Daoy (cell line): ENCODE data around the gene NDEL1. TPM values are rescaled to one million over a fixed set of nuclear protein-coding genes. Genes with fewer than 3 reads are reported as not detected.

Source experiments
- DNase-seq: peaks from one replicate; pipeline ENCODE4 v3.0.0-alpha.2; 2015; ENCODE audit warnings: low read depth
- total RNA-seq: library from RNA; depleted of rRNA; stranded (reverse); fragments of >200 nt; shearing (Covaris generic); gene quantifications from 2 replicates; pipeline ENCODE4 v1.2.3, GENCODE V29; 2014

Gene NDEL1
- total RNA-seq, 1 experiment from 2014 or later = 20.7 TPM

GRCh38 chr17:8413938-8414337 is 21.7 kb upstream of the NDEL1 start:
- DNase-seq = no peak

GRCh38 chr17:8417806-8418205 is 17.9 kb upstream of the NDEL1 start:
- DNase-seq = no peak

GRCh38 chr17:8418471-8418870 is 17.2 kb upstream of the NDEL1 start:
- no peak for DNase-seq

GRCh38 chr17:8419305-8419704 is 16.4 kb upstream of the NDEL1 start:
- DNase-seq = no peak

- DNase-seq = no peak
Observed at GRCh38 chr17:8420041-8420934, 15.4 kb upstream of the NDEL1 start.

GRCh38 chr17:8421571-8421970 is 14.1 kb upstream of the NDEL1 start:
- no peak for DNase-seq

- DNase-seq = no peak
Observed at GRCh38 chr17:8426094-8426720, 9.5 kb upstream of the NDEL1 start.

GRCh38 chr17:8426802-8427201 is 8.9 kb upstream of the NDEL1 start:
- DNase-seq = no peak

- peak; percentile 88 for DNase-seq
Observed at GRCh38 chr17:8430966-8431365, 4.7 kb upstream of the NDEL1 start.

GRCh38 chr17:8436169-8436843 is 622 bp downstream of the NDEL1 start:
- peak; percentile 56 for DNase-seq

- no peak for DNase-seq
Observed at GRCh38 chr17:8436844-8437171, 1.1 kb downstream of the NDEL1 start.

- no peak for DNase-seq
Observed at GRCh38 chr17:8438441-8438840, 2.8 kb downstream of the NDEL1 start.

GRCh38 chr17:8439681-8440080 is 4.0 kb downstream of the NDEL1 start:
- DNase-seq = no peak

- no peak for DNase-seq
Observed at GRCh38 chr17:8441690-8442089, 6.0 kb downstream of the NDEL1 start.

- no peak for DNase-seq
Observed at GRCh38 chr17:8442310-8442709, 6.6 kb downstream of the NDEL1 start.

GRCh38 chr17:8443756-8444155 is 8.1 kb downstream of the NDEL1 start:
- DNase-seq = no peak

- no peak for DNase-seq
Observed at GRCh38 chr17:8444494-8444893, 8.8 kb downstream of the NDEL1 start.

- no peak for DNase-seq
Observed at GRCh38 chr17:8445536-8445935, 9.9 kb downstream of the NDEL1 start.

- DNase-seq = no peak
Observed at GRCh38 chr17:8447799-8448198, 12.1 kb downstream of the NDEL1 start.

- no peak for DNase-seq
Observed at GRCh38 chr17:8448310-8448709, 12.6 kb downstream of the NDEL1 start.

- DNase-seq = no peak
Observed at GRCh38 chr17:8451933-8452614, 16.4 kb downstream of the NDEL1 start.

- no peak for DNase-seq
Observed at GRCh38 chr17:8453326-8453725, 17.6 kb downstream of the NDEL1 start.
